Osteoblast (primary cell): ENCODE measurements around the gene SDSL. TPM values are rescaled to one million over a fixed set of nuclear protein-coding genes. Genes with fewer than 3 reads are reported as not detected.

Source experiments
- DNase-seq: peaks from one replicate; pipeline ENCODE4 v3.0.0; 2011; ENCODE audit warnings: low spot score, mixed read lengths; ENCODE audit not compliant: insufficient read length; ENCODE audit errors: missing footprints
- H2AFZ ChIP-seq: 2 replicates; pipeline ENCODE4 v1.6.0; 2011; ENCODE audit warnings: mild to moderate bottlenecking, low read length
- H3K27ac ChIP-seq: 2 replicates; pipeline ENCODE4 v1.5.1; 2011; ENCODE audit warnings: mild to moderate bottlenecking, low read depth, low read length, moderate library complexity
- H3K27me3 ChIP-seq: 2 replicates; pipeline ENCODE4 v1.6.0; 2012; ENCODE audit warnings: mild to moderate bottlenecking, control low read depth, inconsistent platforms, low read length, moderate library complexity; ENCODE audit not compliant: insufficient read depth
- H3K36me3 ChIP-seq: 2 replicates; pipeline ENCODE4 v1.5.1; 2011; ENCODE audit warnings: mild to moderate bottlenecking, low read length, control low read depth, moderate library complexity; ENCODE audit not compliant: insufficient read depth
- H3K4me1 ChIP-seq: 2 replicates; pipeline ENCODE4 v1.5.1; 2011; ENCODE audit warnings: mild to moderate bottlenecking, low read length, control low read depth, moderate library complexity; ENCODE audit not compliant: insufficient read depth
- H3K4me2 ChIP-seq: 2 replicates; pipeline ENCODE4 v1.6.0; 2011; ENCODE audit warnings: mild to moderate bottlenecking, low read length; ENCODE audit not compliant: insufficient read depth
- H3K4me3 ChIP-seq: fragments of 200-600 bp; sonication (generic); 3 replicates; pipeline ENCODE4 v1.5.1; 2012; ENCODE audit warnings: mild to moderate bottlenecking, low read length, inconsistent platforms; ENCODE audit not compliant: insufficient read depth
- H3K79me2 ChIP-seq: 2 replicates; pipeline ENCODE4 v1.6.0; 2012; ENCODE audit warnings: mild to moderate bottlenecking, low read length, control low read depth, inconsistent platforms; ENCODE audit not compliant: insufficient read depth
- H3K9me3 ChIP-seq: 2 replicates; pipeline ENCODE4 v1.5.1; 2011; ENCODE audit warnings: low read depth, low read length, control low read depth
- H4K20me1 ChIP-seq: 2 replicates; pipeline ENCODE4 v1.6.0; 2012; ENCODE audit warnings: mild to moderate bottlenecking, low read length, control low read depth; ENCODE audit not compliant: insufficient read depth
- CTCF ChIP-seq: IDR thresholded peaks from 2 replicates; pipeline ENCODE4 v1.5.1; 2011; ENCODE audit warnings: mild to moderate bottlenecking, low read depth, low read length, moderate library complexity; ENCODE audit errors: extremely low read depth
- total RNA-seq: library from RNA; depleted of rRNA; stranded (reverse); fragments of >200 nt; gene quantifications from 2 replicates; pipeline ENCODE4 v1.2.3, GENCODE V29; 2012

SDSL gene
- total RNA-seq, 1 donor, result 6.5 TPM

GRCh38 chr12:113459981-113460380, 37.8 kb downstream of the SDSL start:
- TF ChIP-seq CTCF, result no peak
- H4K20me1 ChIP-seq, result no peaks in the 10 kb centered on the region
- peaks cover 45% of the 10 kb centered on the region for H3K27me3 ChIP-seq
- H3K4me3 ChIP-seq, result no peak overlapping the region
- no peaks in the 10 kb centered on the region for H3K4me1 ChIP-seq
- no peaks in the 10 kb centered on the region for H3K36me3 ChIP-seq
- no peak overlapping the region for H2AFZ ChIP-seq
- H3K9me3 ChIP-seq, result no peaks in the 10 kb centered on the region
- no peak overlapping the region for H3K27ac ChIP-seq
- no peak for DNase-seq
- no peak overlapping the region for H3K4me2 ChIP-seq
- no peaks in the 10 kb centered on the region for H3K79me2 ChIP-seq

GRCh38 chr12:113461666-113462065, 39.5 kb downstream of the SDSL start:
- no peaks in the 10 kb centered on the region for H3K4me1 ChIP-seq
- H3K4me3 ChIP-seq, result no peak overlapping the region
- peaks cover 62% of the 10 kb centered on the region for H3K27me3 ChIP-seq
- peak; percentile 78 for DNase-seq
- H3K36me3 ChIP-seq, result no peaks in the 10 kb centered on the region
- no peaks in the 10 kb centered on the region for H3K79me2 ChIP-seq
- no peak overlapping the region for H2AFZ ChIP-seq
- H4K20me1 ChIP-seq, result no peaks in the 10 kb centered on the region
- peak; percentile 60 for TF ChIP-seq CTCF
- H3K27ac ChIP-seq, result no peak overlapping the region
- H3K4me2 ChIP-seq, result no peak overlapping the region
- no peaks in the 10 kb centered on the region for H3K9me3 ChIP-seq

GRCh38 chr12:113462117-113462774, 40.1 kb downstream of the SDSL start:
- Histone ChIP-seq H3K9me3 (no peaks in the 10 kb centered on the region), H3K4me3 (no peak overlapping the region), H3K36me3 (no peaks in the 10 kb centered on the region), H2AFZ (peak overlapping the region; percentile 47), H3K27ac (no peak overlapping the region), H4K20me1 (no peaks in the 10 kb centered on the region), H3K79me2 (no peaks in the 10 kb centered on the region), H3K27me3 (peaks cover 68% of the 10 kb centered on the region), H3K4me1 (no peaks in the 10 kb centered on the region), H3K4me2 (peak overlapping the region; percentile 78)
- peak; percentile 97 for DNase-seq
- TF ChIP-seq CTCF, result peak; percentile 84

- Histone ChIP-seq H3K4me1 (no peaks in the 10 kb centered on the region), H3K27me3 (peaks cover 75% of the 10 kb centered on the region), H3K4me3 (no peak overlapping the region), H3K9me3 (no peaks in the 10 kb centered on the region), H2AFZ (no peak overlapping the region), H3K79me2 (no peaks in the 10 kb centered on the region), H3K4me2 (peak overlapping the region; percentile 43), H3K36me3 (no peaks in the 10 kb centered on the region), H4K20me1 (no peaks in the 10 kb centered on the region), H3K27ac (no peak overlapping the region)
- DNase-seq, result peak; percentile 81
- TF ChIP-seq CTCF, result no peak
Observed at GRCh38 chr12:113462998-113463745, 41.0 kb downstream of the SDSL start.
